ENCODE data around the gene ABCB8. TPM values are rescaled to one million over a fixed set of nuclear protein-coding genes. Genes with fewer than 3 reads are reported as not detected.

ABCB8 gene
- total and polyA plus RNA-seq, 9 of the 15 experiments (the other 6 are each of a cell fraction or from before 2014, with no cell fraction given), result 7.6 to 106 (median 36.3) TPM

GRCh38 chr7:151085691-151086620 lies 57.7 kb downstream of the ABCB8 start, which contains the start of gene AGAP3 (continued):
- TF ChIP-seq TFAP4 (CRISPR knock-in tag; IDR thresholded peaks at IDR 0.05; ENCODE audit: borderline replicate concordance) (peak; percentile 95), ZNF75A (CRISPR knock-in tag; IDR thresholded peaks at IDR 0.05) (no peak), POLR2B (IDR thresholded peaks at IDR 0.05; ENCODE audit: low read depth, partially characterized antibody) (peak; percentile 94), MYNN (IDR thresholded peaks at IDR 0.05) (peak; percentile 59; the same call in 1 of the 2 replicates), MYNN (CRISPR knock-in tag; IDR thresholded peaks at IDR 0.05) (no peak), SIX5 (IDR thresholded peaks at IDR 0.05; ENCODE audit: borderline replicate concordance in 1 of 2, insufficient read depth in 1 of 2, low read depth in 1 of 2, low read length in 2 of 2) (no peak), RBFOX2 (IDR thresholded peaks at IDR 0.05; ENCODE audit: low read depth, low read length) (peak; percentile 91), SIN3B (IDR thresholded peaks at IDR 0.05; ENCODE audit: low read depth) (no peak), NFIC (IDR thresholded peaks at IDR 0.05) (peak; percentile 61; the same call in 1 of the 2 replicates), XRCC4 (IDR thresholded peaks at IDR 0.05; ENCODE audit: extremely low read depth, insufficient read depth, insufficient read length) (no peak), ZNF165 (CRISPR knock-in tag; IDR thresholded peaks at IDR 0.05; ENCODE audit: borderline replicate concordance) (peak; percentile 47; the same call in 1 of the 2 replicates), PHF20 (IDR thresholded peaks at IDR 0.05; ENCODE audit: partially characterized antibody) (peak; percentile 77), TRIM24 (IDR thresholded peaks at IDR 0.05) (peak in 1 of 2 experiments; percentile 48; a peak in 1 of 4 replicates), THAP12 (CRISPR knock-in tag; IDR thresholded peaks at IDR 0.05) (peak; percentile 91), HDAC6 (IDR thresholded peaks at IDR 0.05; ENCODE audit: low read depth, low read length) (0 out of 2 replicates have a peak, but pooled peaks have one; percentile 65), NFYB (IDR thresholded peaks at IDR 0.05; ENCODE audit: extremely low read depth, insufficient read length) (no peak), ZNF445 (CRISPR knock-in tag; IDR thresholded peaks at IDR 0.05; ENCODE audit: low read depth) (no peak), SP1 (CRISPR knock-in tag; IDR thresholded peaks at IDR 0.05) (peak; percentile 80), FOXJ3 (CRISPR knock-in tag; IDR thresholded peaks at IDR 0.05) (no peak), CHD1 (IDR thresholded peaks at IDR 0.05; ENCODE audit: low read length) (peak; percentile 49), MAX (CRISPR knock-in tag; IDR thresholded peaks at IDR 0.05) (peak; percentile 83), ASH1L (IDR thresholded peaks at IDR 0.05; ENCODE audit: borderline replicate concordance, low read depth, partially characterized antibody) (peak; percentile 7)

All from K562 (cell line).